K562 (cell line): ENCODE data around the gene PIP4K2A.

Source experiments
- ATF2 ChIP-seq: sonication (generic); formaldehyde crosslinking; IDR thresholded peaks from 2 replicates; pipeline ENCODE4 v1.8.1; 2022; ENCODE audit warnings: missing genetic modification reagents
- CTCF ChIP-seq, 3 experiments: IDR thresholded peaks in 2 of 3; conservative IDR thresholded peaks in 1 of 3; 2 replicates each; pipeline ENCODE4 v1.5.1; 2011 to 2012; ENCODE audit warnings: low read length in 3 of 3, mild to moderate bottlenecking in 3 of 3, control low read depth in 2 of 3, improper control_type of control experiment in 1 of 3, inconsistent platforms in 1 of 3, low read depth in 1 of 3, mixed read lengths in 1 of 3, moderate library complexity in 1 of 3; ENCODE audit not compliant: insufficient read depth in 2 of 3
- EGR1 ChIP-seq: fragments of 450-650 bp; conservative IDR thresholded peaks from 2 replicates; pipeline ENCODE4 v1.6.1; 2017; ENCODE audit warnings: mild to moderate bottlenecking
- GABPA ChIP-seq: fragments of 200-800 bp; sonication (Bioruptor generic); conservative IDR thresholded peaks from 2 replicates; pipeline ENCODE4 v1.6.1; 2016; ENCODE audit warnings: low read depth, missing genetic modification characterization, missing compliant biosample characterization
- HCFC1 ChIP-seq: IDR thresholded peaks from 2 replicates; pipeline ENCODE4 v1.6.1; 2012; ENCODE audit warnings: low read depth, low read length, improper control_type of control experiment
- HOXB6 ChIP-seq: fragments of 250-450 bp; sonication (Bioruptor Pico); IDR thresholded peaks from 2 replicates; pipeline ENCODE4 v1.5.1; 2022; ENCODE audit warnings: mild to moderate bottlenecking, borderline replicate concordance
- NR1H2 ChIP-seq: sonication (generic); formaldehyde crosslinking; IDR thresholded peaks from 2 replicates; pipeline ENCODE4 v1.4.0; 2020; ENCODE audit warnings: mild to moderate bottlenecking, missing genetic modification reagents
- PATZ1 ChIP-seq: fragments of 250-450 bp; sonication (Bioruptor Pico); IDR thresholded peaks from 2 replicates; pipeline ENCODE4 v1.5.0; 2020; ENCODE audit warnings: mild to moderate bottlenecking, borderline replicate concordance
- POLR2A ChIP-seq: fragments of 450-650 bp; conservative IDR thresholded peaks from 2 replicates; pipeline ENCODE4 v1.6.1; 2016
- POLR2AphosphoS5 ChIP-seq: IDR thresholded peaks from 2 replicates; pipeline ENCODE4 v1.6.1; 2011; ENCODE audit warnings: mild to moderate bottlenecking, low read depth, low read length, moderate library complexity; ENCODE audit not compliant: control insufficient read depth, insufficient read depth
- RERE ChIP-seq: sonication (generic); formaldehyde crosslinking; IDR thresholded peaks from 2 replicates; pipeline ENCODE4 v1.8.0; 2023; ENCODE audit warnings: missing genetic modification reagents, mild to moderate bottlenecking, borderline replicate concordance
- THRA ChIP-seq: fragments of 450-650 bp; IDR thresholded peaks from 2 replicates; pipeline ENCODE4 v1.6.1; 2017; ENCODE audit warnings: mild to moderate bottlenecking, moderate library complexity
- VEZF1 ChIP-seq: fragments of 200-800 bp; sonication (Bioruptor generic); IDR thresholded peaks from 2 replicates; pipeline ENCODE4 v1.6.1; 2017; ENCODE audit warnings: missing genetic modification characterization, missing compliant biosample characterization
- ZNF143 ChIP-seq: sonication (generic); formaldehyde crosslinking; IDR thresholded peaks from 2 replicates; pipeline ENCODE4 v1.9.0; 2022; ENCODE audit warnings: mild to moderate bottlenecking, missing genetic modification reagents

GRCh38 chr10:22629126-22629525 lies 85.3 kb downstream of the PIP4K2A start:
- TF ChIP-seq HCFC1 (no peak), EGR1 (no peak), NR1H2 (no peak), RERE (CRISPR knock-in tag) (no peak), HOXB6 (CRISPR knock-in tag) (no peak), ZNF143 (CRISPR knock-in tag) (no peak), PATZ1 (CRISPR knock-in tag) (no peak), VEZF1 (no peak), POLR2A (no peak), POLR2AphosphoS5 (no peak), ATF2 (CRISPR knock-in tag) (no peak), GABPA (tag) (no peak), CTCF (IDR thresholded peaks at IDR 0.05 in 2 of 3, conservative IDR thresholded peaks at IDR 0.05 in 1 of 3; ENCODE audit: insufficient read depth in 2 of 3, low read depth in 1 of 3, low read length in 3 of 3) (no peak), THRA (no peak)
